Measurements from ENCODE around the gene RALB. TPM values are rescaled to one million over a fixed set of nuclear protein-coding genes. Genes with fewer than 3 reads are reported as not detected.
"Not testable (repeated sequence)": the region's sequence is repeated elsewhere in the genome, so short reads cannot be mapped to it uniquely, and the experiment has no call there.

Gene RALB
- total RNA-seq, 3 donors from 2014 or later, result 36.1 to 59.8 (median 38.5) TPM

GRCh38 chr2:120303177-120303576, 50.5 kb downstream of the RALB start:
- no peak for DNase-seq (ENCODE audit: low spot score in 2 of 2)
- H3K36me3 ChIP-seq, result no peaks in the 10 kb centered on the region
- intact Hi-C loops (cut with DNase I; ENCODE audit: low total_unique reads), result no loop called here
- no peaks in the 10 kb centered on the region for H3K9me3 ChIP-seq
- no peak for TF ChIP-seq POLR2AphosphoS5 (IDR thresholded peaks at IDR 0.05)
- H3K27ac ChIP-seq, result no peak overlapping the region
- no peaks in the 10 kb centered on the region for H3K27me3 ChIP-seq
- no peak overlapping the region for H3K4me3 ChIP-seq
- no peaks in the 10 kb centered on the region for H3K4me1 ChIP-seq

- Histone ChIP-seq H3K36me3 (no peaks in the 10 kb centered on the region), H3K4me3 (no peak overlapping the region), H3K27me3 (no peaks in the 10 kb centered on the region), H3K9me3 (no peaks in the 10 kb centered on the region), H3K27ac (no peak overlapping the region), H3K4me1 (no peaks in the 10 kb centered on the region)
- DNase-seq (ENCODE audit: low spot score in 2 of 2), result no peak
- no peak for TF ChIP-seq CTCF (IDR thresholded peaks at IDR 0.05)
- no peak for TF ChIP-seq POLR2AphosphoS5 (IDR thresholded peaks at IDR 0.05)
- TF ChIP-seq POLR2A (IDR thresholded peaks at IDR 0.05), result no peak
- intact Hi-C loops (cut with DNase I; ENCODE audit: low total_unique reads), result no loop called here
These were observed 52.6 kb downstream of the RALB start for GRCh38 chr2:120305296-120305695.

GRCh38 chr2:120305937-120306490, 53.4 kb downstream of the RALB start:
- TF ChIP-seq CTCF (IDR thresholded peaks at IDR 0.05) (no peak), POLR2AphosphoS5 (IDR thresholded peaks at IDR 0.05) (no peak), POLR2A (IDR thresholded peaks at IDR 0.05) (no peak)
- intact Hi-C loops (cut with DNase I; ENCODE audit: low total_unique reads), result no loop called here
- H3K4me3 ChIP-seq, result no peak overlapping the region
- H3K9me3 ChIP-seq, result no peaks in the 10 kb centered on the region
- H3K36me3 ChIP-seq, result no peaks in the 10 kb centered on the region
- H3K4me1 ChIP-seq, result no peaks in the 10 kb centered on the region
- no peaks in the 10 kb centered on the region for H3K27me3 ChIP-seq
- no peak overlapping the region for H3K27ac ChIP-seq
- DNase-seq (ENCODE audit: low spot score in 2 of 2), result no peak

- intact Hi-C loops (cut with DNase I; ENCODE audit: low total_unique reads), result no loop called here
- Histone ChIP-seq H3K27ac (no peak overlapping the region), H3K4me1 (peaks cover 0 to under 1% of the 10 kb centered on the region in 2 donors), H3K27me3 (no peaks in the 10 kb centered on the region), H3K36me3 (no peaks in the 10 kb centered on the region), H3K9me3 (no peaks in the 10 kb centered on the region), H3K4me3 (no peak overlapping the region)
- no peak for DNase-seq (ENCODE audit: low spot score in 2 of 2)
- TF ChIP-seq POLR2A (IDR thresholded peaks at IDR 0.05) (no peak), CTCF (IDR thresholded peaks at IDR 0.05) (no peak), POLR2AphosphoS5 (IDR thresholded peaks at IDR 0.05) (no peak)
These were observed 54.8 kb downstream of the RALB start for GRCh38 chr2:120307482-120307881.

- no peaks in the 10 kb centered on the region for H3K27me3 ChIP-seq
- peaks cover 0 to 5% of the 10 kb centered on the region in 2 donors for H3K4me1 ChIP-seq
- H3K9me3 ChIP-seq, result no peaks in the 10 kb centered on the region
- no peaks in the 10 kb centered on the region for H3K36me3 ChIP-seq
- no peak for DNase-seq (ENCODE audit: low spot score in 2 of 2)
- no peak for TF ChIP-seq POLR2A (IDR thresholded peaks at IDR 0.05)
- TF ChIP-seq POLR2AphosphoS5 (IDR thresholded peaks at IDR 0.05), result no peak
- H3K4me3 ChIP-seq, result no peak overlapping the region
- no peak overlapping the region for H3K27ac ChIP-seq
- intact Hi-C loops (cut with DNase I; ENCODE audit: low total_unique reads), result no loop called here
These were observed 55.6 kb downstream of the RALB start for GRCh38 chr2:120308038-120308910.

GRCh38 chr2:120310136-120310535, 57.5 kb downstream of the RALB start:
- H3K9me3 ChIP-seq, result no peaks in the 10 kb centered on the region
- H3K27me3 ChIP-seq, result no peaks in the 10 kb centered on the region
- H3K27ac ChIP-seq, result no peak overlapping the region
- H3K36me3 ChIP-seq, result no peaks in the 10 kb centered on the region
- TF ChIP-seq POLR2A (IDR thresholded peaks at IDR 0.05) (no peak), CTCF (IDR thresholded peaks at IDR 0.05) (no peak), POLR2AphosphoS5 (IDR thresholded peaks at IDR 0.05) (no peak)
- DNase-seq (ENCODE audit: low spot score in 2 of 2), result no peak
- intact Hi-C loops (cut with DNase I; ENCODE audit: low total_unique reads), result no loop called here
- H3K4me1 ChIP-seq, result peaks cover 0 to 5% of the 10 kb centered on the region in 2 donors
- no peak overlapping the region for H3K4me3 ChIP-seq

GRCh38 chr2:120310841-120311240, 58.2 kb downstream of the RALB start:
- DNase-seq (ENCODE audit: low spot score in 2 of 2); H3K27me3 ChIP-seq; H3K36me3 ChIP-seq; H3K27ac ChIP-seq; intact Hi-C loops (cut with DNase I; ENCODE audit: low total_unique reads); H3K4me1 ChIP-seq; H3K4me3 ChIP-seq; H3K9me3 ChIP-seq: not testable (repeated sequence)
